HG02798 (cell line): ENCODE measurements around the gene RAB27A.
"Not testable (repeated sequence)": the region's sequence is repeated elsewhere in the genome, so short reads cannot be mapped to it uniquely, and the experiment has no call there.

Source experiments
- ATAC-seq: cut with Tn5 transposase; IDR thresholded peaks from one replicate; pipeline ENCODE4 v1.9.1; 2021; ENCODE audit warnings: mild to moderate bottlenecking; ENCODE audit not compliant: unreplicated experiment, poor library complexity

The RAB27A gene

DNA sequence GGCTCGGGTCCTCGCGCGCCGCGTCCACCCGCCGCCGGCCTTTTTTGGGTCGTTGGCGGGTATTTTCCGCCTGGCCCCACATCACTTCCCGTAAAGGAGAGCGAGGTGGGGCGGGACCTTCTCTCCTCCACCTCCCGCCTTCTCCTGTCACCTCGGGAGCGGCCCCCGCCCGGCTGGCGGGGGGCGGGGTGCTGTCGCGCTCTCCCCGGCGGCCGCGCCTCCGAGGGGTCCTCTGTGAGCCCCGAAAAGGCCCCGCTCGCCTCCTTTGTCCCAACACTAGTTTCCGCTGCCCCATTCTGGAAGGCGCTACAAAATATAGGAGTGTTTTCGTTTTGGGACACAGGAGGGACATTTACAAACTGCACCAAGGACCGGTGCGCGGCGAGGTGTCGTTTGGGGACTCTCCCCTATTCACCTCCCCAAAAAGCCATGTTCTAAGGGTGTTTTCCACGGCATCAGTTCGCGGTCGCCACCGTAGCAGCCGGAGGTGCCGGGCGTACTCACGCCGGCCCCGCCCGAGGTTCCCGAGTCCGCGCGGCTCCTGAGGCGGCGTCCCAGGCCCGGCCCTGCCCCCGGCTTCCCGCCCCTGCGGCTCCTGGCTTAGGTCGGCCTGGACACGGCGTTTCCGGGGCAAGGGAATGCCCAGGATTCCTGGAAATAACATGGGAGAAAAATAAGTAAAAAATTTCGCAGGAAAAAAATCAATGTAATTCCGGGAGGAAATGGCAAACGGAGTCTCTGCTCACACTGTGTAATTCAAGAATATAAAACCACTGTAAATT lies at the start of gene RAB27A:
RAB27A (minus strand) TSS at position 68 of the 782 bp plus-strand sequence. CDS start 54,879 bp downstream, outside the sequence.
- ATAC-seq = peak; percentile 81

DNA sequence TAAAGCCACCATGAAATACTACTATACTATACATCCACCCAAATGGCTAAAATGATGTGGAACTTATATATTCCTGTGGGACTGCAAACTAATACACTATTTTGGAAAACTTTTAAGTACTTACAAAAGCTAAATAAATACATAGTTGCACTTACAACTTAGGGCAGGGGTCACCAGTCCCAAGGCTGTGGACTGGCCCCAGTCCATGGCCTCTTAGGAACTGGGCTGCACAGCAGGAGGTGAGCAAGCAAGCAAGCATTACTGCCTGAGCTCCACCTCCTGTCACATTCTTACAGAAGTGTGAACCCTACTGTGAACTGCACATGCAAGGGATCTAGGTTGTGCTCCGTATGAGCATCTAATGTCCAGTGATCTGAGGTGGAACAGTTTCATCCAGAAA lies 47.5 kb upstream of the RAB27A start:
- ATAC-seq = no peak

DNA sequence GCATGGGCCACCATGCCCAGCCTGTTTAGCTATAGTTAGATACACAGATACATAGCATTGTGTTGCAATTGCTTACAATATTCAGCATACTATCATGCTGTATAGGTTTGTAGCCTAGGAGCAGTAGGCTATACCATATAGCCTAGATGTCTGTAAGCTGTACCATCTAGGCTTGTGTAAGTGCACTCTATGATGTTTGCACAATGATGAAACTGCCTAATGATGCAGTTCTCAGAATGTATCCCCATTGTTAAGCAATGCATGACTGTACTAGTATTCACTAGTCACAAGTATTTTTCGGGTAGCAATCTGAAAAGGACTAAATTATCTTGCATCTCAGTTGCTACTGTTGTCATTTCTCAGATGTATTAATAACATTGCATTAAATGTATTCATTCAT lies 45.4 kb upstream of the RAB27A start:
- no peak for ATAC-seq

DNA sequence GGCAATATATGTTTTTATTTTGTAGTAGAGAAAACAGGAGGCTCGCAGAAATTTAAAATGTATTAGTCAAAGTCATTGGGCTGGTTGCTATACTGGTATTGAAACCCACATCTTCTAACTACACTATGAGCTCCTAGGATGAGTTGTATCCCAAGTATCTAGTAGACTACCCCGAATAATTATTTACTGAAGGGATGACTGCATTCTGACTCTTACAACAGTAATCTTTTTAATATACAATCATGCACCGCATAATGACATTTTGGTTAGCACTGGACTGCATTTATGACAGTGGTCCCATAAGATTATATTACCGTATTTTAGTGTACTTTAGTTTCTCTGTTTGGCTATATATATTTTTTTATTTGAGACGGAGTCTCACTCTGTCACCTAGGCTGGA lies 44.8 kb upstream of the RAB27A start:
- no peak for ATAC-seq

DNA sequence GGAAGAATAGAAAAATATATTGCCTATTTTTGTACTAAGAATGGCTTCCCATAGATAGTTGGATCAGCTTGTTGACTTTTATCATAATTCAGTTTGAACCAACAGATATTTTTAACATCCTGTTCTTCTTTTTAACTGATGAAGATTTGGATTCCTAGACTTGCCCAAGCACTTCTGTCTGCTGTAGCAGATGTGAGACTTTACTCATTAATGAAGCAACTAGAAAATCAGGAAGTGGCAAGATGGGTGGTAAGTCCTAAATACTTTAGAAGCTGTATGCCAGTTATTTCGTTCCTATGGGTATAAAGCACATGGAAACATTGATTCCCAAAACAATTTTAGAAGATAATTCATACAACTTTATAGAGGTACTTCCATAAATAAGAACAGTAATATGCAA lies 37.8 kb upstream of the RAB27A start:
- no peak for ATAC-seq

DNA sequence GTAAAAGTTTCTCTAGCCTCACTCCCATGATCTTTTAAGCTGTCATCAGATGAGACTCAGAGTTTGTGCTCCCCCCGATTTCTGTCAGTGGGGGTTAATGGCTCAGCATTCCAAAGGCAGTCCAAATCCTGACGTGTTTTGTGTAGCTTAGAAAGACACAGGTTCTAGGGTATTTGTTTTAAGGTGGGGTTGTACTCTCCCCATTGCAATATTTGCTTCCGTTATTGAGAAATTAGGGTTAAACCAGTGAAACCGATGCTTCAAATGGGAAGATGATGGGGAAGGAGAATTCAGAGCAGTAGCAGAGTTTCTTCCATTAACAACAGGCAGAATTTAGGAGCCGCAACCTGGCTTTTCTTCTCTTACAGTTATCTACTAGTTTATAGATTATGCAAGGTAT lies 32.9 kb upstream of the RAB27A start:
- no peak for ATAC-seq

DNA sequence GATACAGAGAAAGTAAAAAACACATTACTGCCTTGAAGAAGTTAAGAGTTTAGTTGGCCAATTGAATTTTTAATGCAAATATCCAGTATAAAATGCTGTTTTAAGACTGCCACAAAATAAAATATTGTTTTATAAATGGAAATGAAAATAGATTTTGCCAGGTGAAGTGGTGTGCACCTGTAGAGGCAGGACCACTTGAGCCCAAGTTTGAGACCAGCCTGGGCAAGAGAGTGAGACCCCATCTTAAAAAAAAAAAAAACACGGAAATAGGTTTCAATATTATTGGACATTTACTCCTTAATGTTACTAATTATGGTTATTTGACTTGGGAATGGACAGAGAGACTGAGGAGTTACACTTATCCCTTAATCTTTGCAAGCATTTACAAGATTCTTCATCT lies 31.4 kb upstream of the RAB27A start:
- no peak for ATAC-seq

DNA sequence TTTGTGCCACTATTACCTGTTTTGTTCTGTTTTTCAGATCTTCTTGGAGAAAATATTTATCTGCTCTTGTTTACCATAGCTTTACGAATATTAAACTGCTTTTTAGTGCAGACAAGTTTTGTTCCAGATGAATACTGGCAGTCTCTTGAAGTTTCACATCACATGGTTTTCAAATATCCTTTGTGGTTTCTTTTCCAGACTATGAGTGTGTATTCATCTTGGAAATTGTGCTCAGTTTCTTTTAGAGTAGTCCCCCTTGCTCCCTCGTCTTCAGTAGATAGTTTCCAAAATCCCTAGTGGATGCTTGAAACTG lies 30.6 kb upstream of the RAB27A start:
- ATAC-seq = no peak

DNA sequence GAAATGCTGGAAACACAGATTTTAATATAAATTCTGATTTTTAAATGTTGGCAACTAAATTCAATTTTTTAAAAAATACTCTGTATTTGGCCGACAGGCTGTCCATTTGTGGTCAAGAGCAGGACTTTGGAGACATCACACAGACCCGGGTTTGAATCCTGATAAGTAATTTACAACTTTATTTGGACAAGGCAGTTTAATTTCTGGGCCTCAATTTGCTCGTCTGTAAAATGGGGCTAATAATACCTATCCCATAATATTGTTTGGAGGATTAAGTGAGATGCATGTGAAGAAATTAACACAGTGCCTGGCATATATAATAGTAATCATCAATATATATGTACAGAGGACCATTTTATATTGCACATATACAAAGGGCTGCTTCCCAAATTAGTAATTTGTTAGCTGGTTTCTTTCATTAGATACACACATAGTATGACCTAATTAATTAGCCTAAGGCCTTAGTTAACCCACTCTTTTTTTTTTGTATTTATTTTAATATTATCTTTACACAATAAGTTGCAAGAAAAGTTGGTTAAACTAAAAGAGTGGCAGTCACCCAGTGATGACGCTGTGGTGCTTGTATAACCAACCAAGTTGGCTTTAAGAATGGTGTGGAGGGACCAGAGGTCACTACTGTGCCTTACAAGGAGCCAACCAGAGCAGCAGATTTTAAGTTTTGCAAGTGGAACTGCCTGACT lies 30.1 kb upstream of the RAB27A start:
- ATAC-seq = no peak

DNA sequence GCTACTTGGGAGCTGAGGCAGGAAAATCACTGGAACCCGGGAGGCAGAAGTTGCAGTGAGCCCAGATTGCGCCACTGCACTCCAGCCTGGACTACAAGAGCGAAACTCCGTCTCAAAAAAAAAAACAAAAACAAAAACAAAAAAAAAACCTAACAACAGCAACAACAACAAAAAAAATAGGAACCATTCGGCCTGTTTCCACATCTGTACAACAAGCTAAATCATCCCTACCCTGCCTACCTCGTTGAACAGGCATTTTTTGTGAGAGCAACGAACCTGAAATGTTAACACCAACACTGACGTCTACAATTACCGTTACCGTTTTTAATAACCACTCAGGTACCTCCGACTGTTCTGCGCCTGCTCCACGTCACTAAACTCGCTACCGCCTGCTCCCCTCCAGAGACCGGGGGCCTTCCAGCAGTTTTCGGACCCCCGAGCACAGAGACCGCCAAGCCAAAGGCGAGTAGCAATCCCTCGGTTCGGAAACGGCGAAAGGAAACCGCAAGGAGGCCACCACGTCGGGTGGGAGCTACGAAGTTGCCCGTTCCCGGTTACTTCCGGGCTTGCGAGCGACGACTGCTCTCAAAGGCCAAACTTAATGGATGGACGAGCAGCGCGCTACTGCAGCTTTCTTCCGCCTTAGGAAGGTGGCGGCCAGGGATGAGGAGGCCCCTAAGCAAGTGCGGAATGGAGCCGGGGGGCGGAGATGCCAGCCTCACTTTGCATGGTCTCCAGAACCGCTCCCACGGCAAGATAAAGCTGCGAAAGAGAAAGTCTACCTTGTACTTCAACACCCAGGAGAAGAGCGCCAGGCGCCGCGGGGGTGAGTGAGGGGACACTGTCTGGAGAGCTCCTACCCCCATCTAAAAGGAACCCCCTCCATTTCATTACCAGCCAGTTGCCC lies 29.2 kb upstream of the RAB27A start, which contains the start of the genes PIGB and PIGBOS1:
PIGB (plus strand) TSS at position 635 of the 907 bp plus-strand sequence; CDS start at position 664, 29 bp downstream.
PIGBOS1 (minus strand) TSS at position 536 of the 907 bp plus-strand sequence. CDS start 1,331 bp downstream, outside the sequence.
- peak; percentile 93 for ATAC-seq

DNA sequence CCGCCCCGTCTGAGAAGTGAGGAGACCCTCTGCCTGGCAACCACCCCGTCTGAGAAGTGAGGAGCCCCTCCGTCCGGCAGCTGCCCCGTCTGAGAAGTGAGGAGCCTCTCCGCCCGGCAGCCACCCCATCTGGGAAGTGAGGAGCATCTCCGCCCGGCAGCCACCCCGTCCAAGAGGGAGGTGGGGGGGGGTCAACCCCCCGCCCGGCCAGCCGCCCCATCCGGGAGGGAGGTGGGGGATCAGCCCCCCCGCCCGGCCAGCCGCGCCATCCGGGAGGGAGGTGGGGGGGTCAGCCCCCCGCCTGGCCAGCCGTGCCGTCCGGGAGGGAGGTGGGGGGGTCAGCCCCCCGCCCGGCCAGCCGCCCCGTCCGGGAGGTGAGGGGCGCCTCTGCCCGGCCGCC lies 13.2 kb upstream of the RAB27A start:
- ATAC-seq = not testable (repeated sequence)

DNA sequence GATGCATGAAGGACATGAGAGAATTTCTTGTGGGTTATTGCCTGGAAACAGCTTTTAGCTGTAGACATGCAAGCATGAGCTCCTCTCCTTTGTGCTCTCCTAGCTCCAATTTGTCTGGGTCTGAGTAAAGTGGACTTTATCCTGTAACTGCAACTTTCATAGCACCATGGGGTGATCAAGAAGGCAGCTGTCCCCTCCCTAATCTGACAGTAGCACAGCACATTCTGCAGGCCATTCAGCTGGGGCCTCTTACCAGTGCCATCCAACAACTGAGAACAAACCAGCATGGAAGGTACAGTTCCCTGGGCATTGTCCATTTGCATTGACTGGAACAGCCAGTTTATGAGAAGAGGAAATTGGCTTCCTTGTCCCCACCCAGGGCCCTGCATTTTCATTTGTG lies 7.7 kb upstream of the RAB27A start:
- ATAC-seq = no peak

DNA sequence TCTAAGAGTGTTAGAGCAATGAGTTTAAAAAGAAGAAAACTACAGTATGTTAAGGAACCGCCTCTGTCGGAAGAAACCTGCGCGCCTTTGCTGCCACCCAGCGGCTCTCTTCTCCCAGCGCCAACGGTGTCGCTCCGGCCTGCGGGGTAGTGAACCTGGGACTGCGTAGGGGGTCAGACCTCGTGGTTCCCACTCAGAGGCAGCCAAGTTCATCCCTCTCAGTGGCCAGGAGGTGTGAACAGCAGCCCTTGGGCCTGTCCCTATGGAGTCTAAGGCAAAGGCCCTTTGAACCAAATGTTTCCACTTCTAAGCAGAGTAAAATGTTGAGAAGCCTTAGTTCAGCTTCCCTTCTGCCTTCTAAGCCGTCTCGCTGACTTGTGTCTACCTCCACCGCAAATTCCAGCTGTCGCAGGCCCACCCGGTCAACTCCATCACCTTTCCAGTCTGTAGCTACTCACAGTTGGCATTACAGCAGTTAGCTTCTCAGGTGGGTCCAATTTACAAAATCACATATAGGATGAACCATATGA lies 980 bp upstream of the RAB27A start:
- ATAC-seq = peak; percentile 80

DNA sequence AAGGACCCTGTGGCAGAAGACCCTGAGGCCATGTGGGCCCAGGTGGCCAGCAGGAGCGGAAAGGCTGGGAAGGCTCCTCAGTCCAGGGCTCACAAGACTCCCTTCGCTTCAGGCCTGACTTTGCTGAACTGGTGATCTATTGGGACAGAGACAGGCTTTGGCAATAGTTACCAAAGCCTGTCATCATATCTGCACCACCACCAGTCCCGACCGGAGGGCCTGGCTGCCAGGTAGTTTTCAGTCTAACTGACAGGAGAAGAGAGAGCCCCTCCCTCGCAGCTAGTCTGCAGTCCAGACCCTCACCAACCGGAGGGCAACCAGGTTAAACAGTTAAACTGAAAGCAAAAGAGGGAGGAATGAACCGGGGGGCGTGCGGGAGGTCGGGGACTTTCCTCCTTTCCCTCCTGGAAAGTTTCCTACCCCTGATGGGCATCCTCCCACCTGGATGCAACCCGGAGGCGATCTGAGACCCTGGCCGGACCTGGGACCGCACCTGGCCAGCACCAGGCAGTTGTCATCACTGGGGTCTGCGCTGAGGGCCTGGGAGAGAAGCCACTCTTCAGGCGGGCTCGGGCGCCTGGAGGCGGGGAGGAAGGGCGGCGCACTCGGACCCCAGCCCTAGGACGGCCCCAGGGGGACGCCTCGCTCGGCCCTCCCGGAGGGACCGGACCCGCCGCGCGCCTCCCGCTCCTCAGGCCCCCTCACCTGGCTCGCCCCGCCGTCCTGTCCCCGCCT lies 435 bp downstream of the RAB27A start:
- ATAC-seq = peak; percentile 33

DNA sequence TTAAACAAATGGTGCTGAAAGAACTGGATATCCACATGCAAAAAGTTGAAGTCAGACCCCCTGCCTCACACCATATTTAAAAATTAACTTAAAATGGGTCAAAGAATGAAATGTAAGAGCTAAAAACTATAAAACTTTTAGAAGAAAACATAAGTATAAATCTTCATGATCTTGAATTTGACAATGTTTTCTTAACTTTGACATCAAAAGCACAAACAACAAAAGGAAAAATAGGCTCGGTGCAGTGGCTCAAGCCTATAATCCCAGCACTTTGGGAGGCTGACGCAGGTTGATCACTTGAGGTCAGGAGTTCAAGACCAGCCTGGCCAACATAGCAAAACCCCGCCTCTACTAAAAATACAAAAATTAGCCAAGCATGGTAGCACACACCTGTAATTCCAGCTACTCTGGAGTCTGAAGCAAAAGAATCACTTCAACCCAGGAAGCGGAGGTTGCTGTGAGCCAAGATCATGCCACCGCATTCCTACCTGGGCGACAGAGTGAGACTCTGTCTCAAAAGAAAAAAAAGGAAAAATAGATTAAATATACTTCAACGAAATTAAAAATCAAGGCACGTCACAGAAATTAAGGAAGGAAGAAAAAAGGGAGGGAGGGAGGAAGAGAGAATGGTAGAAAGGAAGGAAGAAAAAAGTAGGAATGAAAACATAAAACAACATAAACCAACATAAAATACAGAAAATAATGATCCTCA lies 1.5 kb downstream of the RAB27A start:
- no peak for ATAC-seq

DNA sequence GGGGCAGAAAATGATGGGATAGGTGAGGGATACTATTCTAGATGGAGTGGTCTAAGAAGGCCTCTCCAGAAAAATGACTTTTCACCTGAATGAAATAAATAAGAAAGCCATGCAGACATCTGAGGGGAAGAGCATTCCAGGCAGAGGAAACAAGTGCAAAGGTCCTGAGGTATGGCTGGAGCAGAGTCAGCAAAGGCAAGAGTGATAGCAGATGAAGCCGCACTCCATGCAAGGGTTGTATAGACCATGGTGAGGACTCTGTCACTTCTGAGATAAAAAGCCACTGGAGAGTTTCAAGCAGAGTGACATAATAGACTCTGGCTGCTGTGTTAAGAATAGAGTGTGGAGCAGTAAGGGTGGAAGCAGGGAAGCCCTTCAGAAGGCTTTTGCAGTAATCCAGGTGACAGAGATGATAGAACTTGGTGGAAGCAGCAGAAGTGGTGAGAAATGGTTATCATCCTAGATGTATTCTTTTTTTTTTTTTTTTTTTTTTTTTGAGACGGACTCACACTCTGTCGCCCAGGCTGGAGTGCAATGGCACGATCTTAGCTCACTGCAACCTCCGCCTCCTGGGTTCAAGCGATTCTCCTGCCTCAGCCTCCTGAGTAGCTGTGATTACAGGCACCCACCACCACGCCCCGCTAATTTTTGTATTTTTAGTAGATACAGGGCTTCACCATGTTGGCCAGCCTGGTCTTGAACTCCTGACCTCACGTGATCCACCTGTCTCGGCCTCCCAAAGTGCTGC lies 3.0 kb downstream of the RAB27A start:
- ATAC-seq = not testable (repeated sequence)

DNA sequence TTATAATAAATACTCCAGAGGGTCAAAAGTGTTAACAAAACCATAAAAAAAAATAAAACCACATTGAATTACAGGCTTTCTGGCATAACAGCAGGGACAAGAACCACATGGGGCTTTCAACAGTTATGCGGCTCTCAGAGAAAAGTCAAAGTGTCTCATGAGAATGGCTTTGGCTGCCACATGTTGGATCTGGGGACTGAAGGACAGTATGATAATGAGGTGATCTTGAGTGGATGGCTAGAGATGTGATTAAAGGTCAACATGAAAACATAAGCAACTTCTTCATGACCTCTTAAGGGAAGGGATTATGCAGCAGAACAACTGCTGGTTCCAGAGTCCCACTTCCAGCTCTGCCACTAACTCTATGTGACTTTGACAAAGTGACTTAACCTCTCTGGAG lies 5.2 kb downstream of the RAB27A start:
- no peak for ATAC-seq

DNA sequence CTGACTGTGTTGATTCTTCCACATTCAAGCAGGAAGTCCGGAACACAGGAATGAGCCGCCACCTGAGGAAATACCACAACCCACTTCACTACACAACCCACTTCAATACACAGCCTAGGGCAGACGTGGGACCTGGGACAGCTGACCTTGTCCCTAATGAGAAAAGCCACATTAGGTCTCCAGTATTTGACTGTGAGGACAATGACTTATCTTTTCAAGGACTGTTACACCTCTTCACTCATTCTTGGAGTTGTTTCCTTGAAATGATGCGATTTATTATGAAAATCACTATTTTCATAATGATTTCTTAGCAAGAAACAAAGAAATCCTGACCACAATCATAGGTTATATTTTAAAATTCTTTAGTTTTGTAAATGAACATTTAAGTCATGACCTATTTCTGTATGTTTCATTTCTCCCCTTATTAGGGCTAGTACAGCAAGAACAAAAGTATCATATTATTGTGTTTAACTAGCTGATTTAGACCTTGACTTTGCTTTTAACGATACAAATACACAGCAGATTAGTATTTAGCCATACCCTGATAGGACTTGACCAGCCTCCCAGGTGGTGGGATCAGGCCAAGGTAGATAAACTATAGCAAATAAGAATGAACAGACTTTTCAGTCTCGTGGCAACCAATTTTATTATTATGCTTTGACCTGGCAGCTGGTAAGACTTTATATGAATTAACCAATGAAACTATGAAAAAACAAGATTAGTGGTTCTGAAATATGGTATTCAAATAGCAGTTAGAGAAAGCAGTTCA lies 6.0 kb downstream of the RAB27A start:
- ATAC-seq = no peak
